HTR-8/SVneo (cell line): Measurements from ENCODE around the gene SOX4.

ENCODE experiments used
- DNase-seq: peaks from one replicate; pipeline ENCODE4 v3.0.0; 2011; ENCODE audit warnings: low spot score, mixed read lengths; ENCODE audit not compliant: insufficient read length
- FAIRE-seq: peaks from 2 replicates; lab custom pipeline; 2011; peaks lifted over from hg19 to GRCh38; lab: Jason Lieb, UNC

SOX4 gene

DNA sequence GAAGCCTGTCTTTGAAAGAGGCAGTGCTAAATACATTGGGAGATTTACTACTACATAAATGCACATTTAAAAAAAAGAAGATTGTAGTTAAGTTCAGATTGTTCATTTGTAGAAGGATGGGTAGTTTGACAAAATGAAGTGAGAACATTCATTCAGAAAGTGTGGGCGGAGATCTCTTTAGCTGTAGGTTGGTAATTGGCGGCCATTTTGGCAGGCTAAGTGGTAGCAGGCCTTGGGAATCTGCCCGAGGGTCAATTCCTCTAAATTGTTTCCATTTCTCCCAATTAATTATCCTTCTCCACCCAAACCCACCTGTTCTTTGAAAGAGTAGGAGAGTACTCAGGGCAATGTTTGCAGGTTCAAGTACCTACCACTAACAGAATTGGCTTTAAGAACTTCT lies 17.9 kb downstream of the SOX4 start:
- DNase-seq (no peak), FAIRE-seq (no peak)

DNA sequence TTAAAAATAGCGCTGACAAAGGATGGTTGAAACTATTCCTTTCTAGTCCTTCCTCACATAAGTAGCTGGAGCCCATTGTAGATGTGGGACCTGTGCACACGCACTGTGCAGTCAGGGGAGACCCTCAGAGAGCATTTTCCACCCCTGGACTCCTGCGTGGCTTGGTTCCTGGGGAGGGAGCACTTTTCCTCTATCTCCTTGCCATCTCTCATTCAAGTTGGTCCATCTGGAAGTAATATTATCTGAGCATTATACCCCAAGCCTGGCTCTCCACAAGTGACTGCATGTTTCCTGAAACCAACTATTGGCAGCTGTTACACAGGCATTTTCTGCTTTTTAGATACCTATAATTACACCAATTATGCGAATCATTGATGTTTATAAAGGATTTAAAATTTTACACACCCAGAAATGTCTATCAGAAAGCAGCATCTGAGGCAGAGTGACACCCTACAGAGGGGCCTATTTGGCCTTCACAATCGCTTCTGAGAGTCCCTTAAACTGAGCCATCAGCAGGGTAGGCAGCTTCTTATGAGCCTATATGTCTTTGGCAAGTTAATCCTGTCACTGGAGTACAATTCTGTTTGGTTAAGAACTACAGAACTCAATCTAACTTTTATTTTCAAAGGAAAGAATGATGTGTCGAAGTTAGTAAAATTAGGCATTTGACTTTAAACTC lies 18.7 kb downstream of the SOX4 start:
- FAIRE-seq (no peak), DNase-seq (no peak)

DNA sequence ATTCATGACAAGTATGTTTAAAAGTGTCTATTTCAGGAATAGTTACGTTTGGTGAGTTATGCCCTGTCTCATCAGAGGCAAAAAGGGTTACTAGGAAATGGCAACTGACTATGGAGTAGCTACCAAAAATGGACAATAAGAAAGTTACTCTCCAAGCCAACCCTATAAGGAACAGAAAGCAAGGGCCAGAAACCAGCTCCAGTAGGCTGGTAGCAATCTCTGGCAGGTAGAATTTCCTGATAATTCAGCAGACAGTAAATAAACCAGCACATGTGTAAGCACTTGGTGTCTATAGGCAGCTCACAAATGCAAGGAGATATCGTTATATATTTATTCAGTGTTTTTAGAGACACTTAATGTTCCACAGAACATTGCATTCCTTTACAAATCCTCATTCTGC lies 20.3 kb downstream of the SOX4 start:
- DNase-seq (no peak), FAIRE-seq (no peak)

DNA sequence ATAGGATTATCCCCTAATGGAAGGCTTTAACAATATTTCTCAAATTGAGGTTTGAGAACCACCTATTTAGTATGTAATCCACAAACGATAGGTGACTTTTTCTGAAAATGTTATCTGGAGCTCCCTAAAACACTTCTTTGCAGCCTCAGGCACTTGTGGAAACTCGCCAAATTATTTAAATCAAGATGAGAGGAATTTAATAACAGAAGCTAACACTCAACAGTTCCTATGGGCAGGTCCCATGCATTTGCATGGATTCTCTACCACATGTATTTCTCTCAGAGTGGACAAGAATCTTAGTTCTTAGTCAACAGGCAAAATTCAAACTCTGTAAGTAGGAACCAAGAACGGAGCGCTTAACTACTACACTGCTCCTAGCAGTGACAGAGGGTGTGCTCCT lies 20.7 kb downstream of the SOX4 start:
- DNase-seq = no peak
- FAIRE-seq = no peak

DNA sequence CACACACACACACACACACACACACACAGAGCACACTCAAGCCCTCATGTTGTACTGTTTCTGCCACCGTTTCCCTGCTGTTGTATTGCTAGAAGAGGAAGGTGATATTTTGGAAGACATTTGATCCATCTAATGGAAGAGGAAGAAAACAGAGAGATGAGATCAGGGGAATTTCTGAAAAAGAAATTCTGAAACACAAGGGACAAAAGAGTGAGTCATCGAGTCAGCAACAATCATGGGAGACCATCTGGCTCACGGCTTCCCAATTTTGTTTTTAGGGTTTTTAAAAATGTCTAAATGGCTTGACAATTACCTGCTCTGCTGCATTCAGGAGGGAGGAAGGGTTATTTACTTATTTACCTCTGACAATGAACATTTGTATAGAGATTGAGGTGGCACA lies 22.0 kb downstream of the SOX4 start:
- DNase-seq = no peak
- no peak for FAIRE-seq

DNA sequence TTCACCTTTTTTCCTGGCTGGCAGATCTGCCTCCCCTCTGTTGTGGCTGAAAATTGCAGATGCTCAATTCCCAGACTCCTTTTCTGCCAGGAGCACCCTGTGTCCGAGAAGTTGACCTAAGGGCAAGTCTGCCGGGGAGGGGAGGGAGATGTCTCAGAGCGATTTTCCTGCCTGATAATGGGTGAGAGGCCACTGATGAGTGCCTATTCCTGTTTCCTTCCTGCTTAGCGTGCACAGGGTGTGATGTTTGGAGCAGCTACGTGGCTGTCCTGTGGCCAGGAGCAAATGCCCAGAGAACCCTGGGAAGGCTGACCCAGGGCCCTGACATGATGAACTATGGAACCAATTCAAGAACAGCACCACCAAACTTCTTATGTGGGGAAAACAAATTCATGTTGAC lies 22.5 kb downstream of the SOX4 start:
- FAIRE-seq = no peak
- no peak for DNase-seq

DNA sequence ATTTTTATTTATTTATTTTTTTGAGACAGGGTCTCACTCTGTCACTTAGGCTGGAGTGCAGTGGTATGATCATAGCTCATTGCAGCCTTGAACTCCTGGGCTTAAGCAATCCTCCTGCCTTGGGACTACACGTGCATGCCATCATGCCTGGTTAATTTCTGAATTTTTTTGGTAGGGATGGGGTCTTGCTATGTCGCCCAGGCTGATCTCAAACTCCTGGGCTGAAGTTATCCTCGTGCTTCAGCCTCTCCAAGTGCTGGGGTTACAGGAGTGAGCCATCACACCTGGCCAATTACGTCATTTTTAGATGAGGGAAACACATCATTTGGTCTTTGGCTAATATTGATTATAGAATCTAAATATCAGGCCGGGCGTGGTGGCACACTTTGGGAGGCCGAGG lies 32.1 kb downstream of the SOX4 start:
- FAIRE-seq (no peak), DNase-seq (no peak)

DNA sequence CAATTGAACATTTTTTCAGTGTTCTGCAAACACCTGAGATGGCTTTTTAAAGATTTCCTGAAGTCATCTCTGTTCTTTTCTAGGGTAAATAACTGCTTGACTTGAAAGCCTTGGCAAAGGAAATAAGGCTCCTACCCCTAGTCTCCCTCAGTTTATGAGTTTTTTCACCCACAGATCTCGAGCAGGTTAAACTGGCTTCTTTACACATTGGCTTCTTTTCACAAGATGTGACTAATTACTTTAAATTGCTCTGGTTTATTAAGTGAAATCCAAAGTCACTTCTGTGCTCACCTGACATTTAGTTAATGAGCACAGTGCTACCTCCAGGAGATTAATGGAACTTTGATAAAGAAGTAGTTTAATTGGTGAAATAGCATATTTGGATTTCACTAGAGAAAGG lies 33.2 kb downstream of the SOX4 start:
- DNase-seq (no peak), FAIRE-seq (no peak)

DNA sequence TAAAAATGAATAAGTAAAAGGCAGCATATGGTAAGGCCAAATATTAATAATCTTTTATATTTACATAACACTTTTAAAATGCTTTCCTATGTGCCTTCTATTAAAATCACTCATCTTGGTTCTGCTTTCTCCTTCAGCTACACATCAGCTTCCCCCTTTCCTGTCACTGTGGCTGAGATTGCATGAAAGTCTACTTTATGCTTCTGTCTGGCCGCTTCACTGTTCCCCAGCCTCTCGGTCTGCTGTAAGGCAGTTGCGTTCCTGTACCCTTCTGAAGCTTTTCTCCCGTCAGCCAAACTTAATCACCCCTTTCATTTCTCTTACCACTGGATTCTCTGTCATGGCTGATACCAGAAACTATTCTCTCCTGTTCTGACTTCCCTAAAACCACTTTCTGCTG lies 34.6 kb downstream of the SOX4 start:
- FAIRE-seq = no peak

DNA sequence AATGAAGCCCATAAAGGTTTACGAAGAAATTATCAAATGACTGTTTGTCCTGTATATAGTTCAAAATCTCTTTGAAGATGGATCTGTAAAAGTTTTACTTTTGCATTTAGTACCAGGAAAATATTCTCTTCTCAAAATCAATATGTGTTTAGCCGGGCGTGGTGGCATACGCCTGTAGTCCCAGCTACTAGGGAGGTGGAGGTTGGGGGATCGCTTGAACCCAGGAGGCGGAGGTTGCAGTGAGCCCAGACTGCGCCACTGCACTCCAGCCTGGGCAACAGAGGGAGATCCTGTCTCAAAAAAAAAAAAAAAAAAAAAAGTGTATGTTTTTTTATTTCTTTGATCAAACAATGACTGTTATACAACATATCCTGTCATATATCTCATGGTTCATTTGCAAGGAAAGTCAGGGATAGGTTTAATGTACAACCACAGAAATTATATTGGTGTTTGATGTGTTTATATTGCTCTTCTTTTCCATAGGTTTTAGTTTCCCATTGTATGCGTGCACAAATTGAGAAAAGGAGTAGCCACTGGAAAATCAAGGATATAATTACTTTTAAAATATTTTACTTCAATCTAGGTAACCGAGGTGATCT lies 40.1 kb downstream of the SOX4 start:
- FAIRE-seq (no peak), DNase-seq (no peak)

More for the DNA sequence above, 34.6 kb downstream of the SOX4 start:
- no peak for DNase-seq

DNA sequence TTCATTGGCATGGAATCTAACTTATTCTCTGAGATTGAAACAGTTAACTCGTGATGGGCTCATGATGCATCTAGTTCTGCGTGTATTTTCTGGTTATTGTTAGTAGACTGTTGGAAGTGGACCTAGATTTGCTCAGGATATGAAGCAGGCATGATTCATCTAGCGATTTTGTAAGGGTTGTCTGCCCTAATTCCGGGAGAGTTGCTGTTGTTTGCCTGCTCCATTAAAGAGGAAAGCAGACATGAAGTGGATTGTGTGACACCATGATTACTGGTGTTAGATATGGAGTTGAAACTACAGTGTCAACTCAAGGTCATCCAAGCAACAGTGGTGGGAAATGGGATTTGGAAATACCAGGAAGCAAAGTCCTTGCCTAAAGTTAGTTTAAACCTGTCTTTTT lies 41.0 kb downstream of the SOX4 start:
- FAIRE-seq = no peak

DNA sequence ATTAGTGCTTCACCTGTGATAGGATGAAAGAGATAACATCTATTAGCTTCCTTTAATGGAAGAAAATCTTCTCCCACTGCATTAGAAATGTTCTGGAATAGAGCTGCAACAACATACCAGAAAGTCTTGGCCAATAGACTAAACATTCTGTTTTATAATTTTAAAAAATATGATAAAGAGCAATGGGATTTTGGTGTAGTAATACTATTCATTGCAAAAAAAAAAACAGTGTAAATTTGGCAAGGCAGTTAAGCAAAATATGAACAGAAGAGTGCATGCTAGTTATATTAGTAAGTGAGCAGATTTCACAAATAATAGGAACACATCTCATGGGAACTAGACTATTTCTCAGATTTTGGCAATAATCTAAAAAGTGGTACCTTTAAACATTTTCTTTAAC lies 43.3 kb downstream of the SOX4 start:
- no peak for FAIRE-seq
- no peak for DNase-seq

More for the DNA sequence above, 41.0 kb downstream of the SOX4 start:
- DNase-seq = peak; percentile 62

DNA sequence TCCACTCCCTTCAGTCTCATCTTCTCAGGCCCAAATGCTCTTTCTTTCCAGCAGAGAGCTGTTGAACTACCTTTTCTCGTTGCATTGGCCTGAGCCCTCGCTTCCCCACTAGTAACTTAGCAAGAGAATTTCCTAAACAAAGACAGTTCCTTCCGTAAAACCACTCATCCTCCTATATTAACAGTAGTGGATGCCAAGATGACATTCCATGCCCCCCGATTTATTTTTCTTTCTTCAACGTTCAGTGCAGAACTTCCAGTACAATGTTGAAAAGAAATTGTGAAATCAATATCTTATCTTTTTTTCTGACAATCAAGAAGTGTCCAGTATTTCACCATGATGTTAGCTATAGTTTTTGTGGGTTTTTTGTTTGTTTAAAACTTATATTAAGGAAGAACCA lies 45.8 kb downstream of the SOX4 start:
- DNase-seq = no peak
- no peak for FAIRE-seq
